ENCODE measurements around the gene DTX3L.

The DTX3L gene

DNA sequence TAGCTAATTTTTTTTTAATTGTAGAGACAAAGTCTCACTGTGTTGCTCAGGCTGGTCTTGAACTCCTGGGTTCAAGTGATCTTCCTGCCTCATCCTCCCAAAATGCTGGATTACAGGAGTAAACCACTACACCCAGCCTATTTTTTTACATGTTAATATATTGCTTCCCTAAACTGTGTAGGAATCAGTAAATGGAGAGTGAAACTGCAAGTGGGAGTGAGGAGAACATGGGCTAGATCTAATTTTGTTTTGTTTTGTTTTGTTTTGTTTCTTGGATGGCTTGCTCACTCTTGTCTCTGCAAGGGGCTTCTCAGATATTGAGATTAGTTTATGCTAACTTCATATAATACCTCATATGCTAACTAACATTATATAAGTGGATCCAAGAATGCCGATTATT lies 44.8 kb downstream of the DTX3L start:
- Histone ChIP-seq H4K20me1 (ENCODE audit: low read depth, low read length) (no peaks in the 10 kb centered on the region), H3K27ac (ENCODE audit: low read depth, low read length) (no peak overlapping the region), H2AFZ (ENCODE audit: low read depth, low read length, severe bottlenecking) (no peak overlapping the region), H3K36me3 (ENCODE audit: low read length) (no peaks in the 10 kb centered on the region), H3K27me3 (ENCODE audit: low read length) (no peaks in the 10 kb centered on the region), H3K9me2 (replicated peaks; ENCODE audit: insufficient read depth, low read length) (no peaks in the 10 kb centered on the region), H3F3A (ENCODE audit: insufficient read depth) (no peaks in the 10 kb centered on the region), H3K79me2 (ENCODE audit: insufficient read depth, low read length) (no peaks in the 10 kb centered on the region), H3K9me3 (ENCODE audit: insufficient read depth, low read length) (no peaks in the 10 kb centered on the region), H3K4me3 (ENCODE audit: insufficient read depth, low read length, poor library complexity, severe bottlenecking) (no peak overlapping the region), H3K4me2 (ENCODE audit: low read depth, low read length, poor library complexity, severe bottlenecking) (no peak overlapping the region), H3K9ac (ENCODE audit: low read length) (no peak overlapping the region)
- TF ChIP-seq, protein P1, sequence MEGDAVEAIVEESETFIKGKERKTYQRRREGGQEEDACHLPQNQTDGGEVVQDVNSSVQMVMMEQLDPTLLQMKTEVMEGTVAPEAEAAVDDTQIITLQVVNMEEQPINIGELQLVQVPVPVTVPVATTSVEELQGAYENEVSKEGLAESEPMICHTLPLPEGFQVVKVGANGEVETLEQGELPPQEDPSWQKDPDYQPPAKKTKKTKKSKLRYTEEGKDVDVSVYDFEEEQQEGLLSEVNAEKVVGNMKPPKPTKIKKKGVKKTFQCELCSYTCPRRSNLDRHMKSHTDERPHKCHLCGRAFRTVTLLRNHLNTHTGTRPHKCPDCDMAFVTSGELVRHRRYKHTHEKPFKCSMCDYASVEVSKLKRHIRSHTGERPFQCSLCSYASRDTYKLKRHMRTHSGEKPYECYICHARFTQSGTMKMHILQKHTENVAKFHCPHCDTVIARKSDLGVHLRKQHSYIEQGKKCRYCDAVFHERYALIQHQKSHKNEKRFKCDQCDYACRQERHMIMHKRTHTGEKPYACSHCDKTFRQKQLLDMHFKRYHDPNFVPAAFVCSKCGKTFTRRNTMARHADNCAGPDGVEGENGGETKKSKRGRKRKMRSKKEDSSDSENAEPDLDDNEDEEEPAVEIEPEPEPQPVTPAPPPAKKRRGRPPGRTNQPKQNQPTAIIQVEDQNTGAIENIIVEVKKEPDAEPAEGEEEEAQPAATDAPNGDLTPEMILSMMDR (IDR thresholded peaks at IDR 0.05; ENCODE audit: insufficient read depth, low read length, poor library complexity, severe bottlenecking), result no peak
- no peak for TF ChIP-seq EZH2phosphoT487 (conservative IDR thresholded peaks at IDR 0.05; ENCODE audit: low read length)

DNA sequence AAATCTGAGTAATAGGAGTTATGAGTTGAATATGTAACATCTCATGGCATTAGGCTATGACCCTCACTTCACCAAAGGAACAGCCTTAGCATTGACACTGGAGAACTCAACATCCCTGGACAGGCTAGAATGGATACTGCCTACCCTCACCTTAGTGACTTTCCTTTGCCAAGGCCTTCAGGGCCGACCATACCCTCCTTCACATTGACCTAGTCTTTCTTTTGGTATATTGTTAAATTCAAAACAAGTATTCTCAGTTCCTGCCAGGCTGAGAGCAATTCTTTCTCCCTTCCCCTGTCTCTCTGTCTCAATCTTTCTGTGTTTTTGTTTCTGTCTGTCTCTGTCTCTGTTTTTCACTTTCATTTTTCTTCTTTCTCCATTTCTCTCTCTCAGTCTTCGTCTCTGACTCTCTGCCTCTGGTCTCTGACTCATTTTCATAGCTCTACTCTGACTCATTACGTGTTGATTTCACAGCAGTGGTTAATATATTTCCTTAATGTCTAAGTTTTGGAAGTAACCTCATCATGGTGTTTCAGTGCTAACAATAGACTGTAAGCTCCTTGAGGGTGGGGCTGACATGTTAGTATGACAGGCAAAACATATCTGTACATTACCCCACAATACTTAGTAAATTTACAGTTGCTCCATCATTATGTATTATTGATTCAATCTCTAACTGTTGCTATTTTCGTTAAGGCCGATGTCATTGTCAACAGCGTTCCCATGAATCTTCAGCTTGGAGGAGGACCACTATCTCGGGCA lies 45.8 kb downstream of the DTX3L start:
- H3K4me2 ChIP-seq (ENCODE audit: low read depth, low read length, poor library complexity, severe bottlenecking), result no peak overlapping the region
- no peaks in the 10 kb centered on the region for H3K36me3 ChIP-seq (ENCODE audit: low read length)
- H3K4me3 ChIP-seq (ENCODE audit: insufficient read depth, low read length, poor library complexity, severe bottlenecking), result no peak overlapping the region
- H3K27ac ChIP-seq (ENCODE audit: low read depth, low read length), result no peak overlapping the region
- no peak overlapping the region for H2AFZ ChIP-seq (ENCODE audit: low read depth, low read length, severe bottlenecking)
- H3K9me2 ChIP-seq (replicated peaks; ENCODE audit: insufficient read depth, low read length), result no peaks in the 10 kb centered on the region
- H3K9ac ChIP-seq (ENCODE audit: low read length), result no peak overlapping the region
- no peaks in the 10 kb centered on the region for H3K79me2 ChIP-seq (ENCODE audit: insufficient read depth, low read length)
- no peaks in the 10 kb centered on the region for H3K9me3 ChIP-seq (ENCODE audit: insufficient read depth, low read length)
- H3F3A ChIP-seq (ENCODE audit: insufficient read depth), result no peaks in the 10 kb centered on the region
- no peaks in the 10 kb centered on the region for H3K27me3 ChIP-seq (ENCODE audit: low read length)
- no peak for TF ChIP-seq EZH2phosphoT487 (conservative IDR thresholded peaks at IDR 0.05; ENCODE audit: low read length)
- TF ChIP-seq, protein P1 (IDR thresholded peaks at IDR 0.05; ENCODE audit: insufficient read depth, low read length, poor library complexity, severe bottlenecking), result no peak
- H4K20me1 ChIP-seq (ENCODE audit: low read depth, low read length), result no peaks in the 10 kb centered on the region

DNA sequence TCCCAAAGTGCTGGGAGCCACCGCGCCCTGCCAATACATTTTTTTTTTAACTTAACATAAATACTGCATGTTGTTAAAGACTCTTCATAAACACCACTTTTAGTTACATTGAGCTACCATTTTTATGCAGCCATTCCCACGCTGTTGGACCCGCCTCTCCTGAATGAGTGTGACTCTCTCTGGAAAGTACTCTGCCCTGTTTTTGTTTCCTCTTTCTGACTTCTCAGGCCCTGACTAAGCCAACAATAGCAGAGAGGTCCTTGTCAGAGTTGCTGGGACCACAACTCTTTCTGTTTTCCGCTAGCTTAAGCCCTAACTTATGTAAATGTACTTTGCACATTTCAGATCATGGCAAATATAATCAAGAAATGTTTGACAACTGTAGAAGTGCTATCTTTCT lies 48.6 kb downstream of the DTX3L start:
- no peak overlapping the region for H3K4me3 ChIP-seq (ENCODE audit: insufficient read depth, low read length, poor library complexity, severe bottlenecking)
- no peaks in the 10 kb centered on the region for H3K27me3 ChIP-seq (ENCODE audit: low read length)
- H3K9me3 ChIP-seq (ENCODE audit: insufficient read depth, low read length), result no peaks in the 10 kb centered on the region
- no peak overlapping the region for H2AFZ ChIP-seq (ENCODE audit: low read depth, low read length, severe bottlenecking)
- no peaks in the 10 kb centered on the region for H4K20me1 ChIP-seq (ENCODE audit: low read depth, low read length)
- no peaks in the 10 kb centered on the region for H3F3A ChIP-seq (ENCODE audit: insufficient read depth)
- H3K36me3 ChIP-seq (ENCODE audit: low read length), result no peaks in the 10 kb centered on the region
- no peaks in the 10 kb centered on the region for H3K79me2 ChIP-seq (ENCODE audit: insufficient read depth, low read length)
- TF ChIP-seq EZH2phosphoT487 (conservative IDR thresholded peaks at IDR 0.05; ENCODE audit: low read length), result no peak
- TF ChIP-seq, protein P1 (IDR thresholded peaks at IDR 0.05; ENCODE audit: insufficient read depth, low read length, poor library complexity, severe bottlenecking), result no peak
- no peak overlapping the region for H3K27ac ChIP-seq (ENCODE audit: low read depth, low read length)
- H3K9ac ChIP-seq (ENCODE audit: low read length), result no peak overlapping the region
- no peaks in the 10 kb centered on the region for H3K9me2 ChIP-seq (replicated peaks; ENCODE audit: insufficient read depth, low read length)
- no peak overlapping the region for H3K4me2 ChIP-seq (ENCODE audit: low read depth, low read length, poor library complexity, severe bottlenecking)
